Activated T-helper 17 cell treated with anti-CD3 and anti-CD28 coated beads, Interleukin-2, amount 50 U/mL, for 72 hours (primary cell): ENCODE data around the gene CDCP1. TPM values are rescaled to one million over a fixed set of nuclear protein-coding genes. Genes with fewer than 3 reads are reported as not detected.

Experiments used
- ATAC-seq: fragments of 150-1000 bp; cut with Tn5 transposase; replicated peaks from 2 replicates; pipeline ENCODE4 v1.10.0; 2021; ENCODE audit warnings: mild to moderate bottlenecking, moderate library complexity
- H3K27ac Mint-ChIP-seq: one replicate; pipeline ENCODE4 v1.8.0; 2022; ENCODE audit warnings: mixed read lengths
- H3K27me3 Mint-ChIP-seq: one replicate; pipeline ENCODE4 v1.8.0; 2022; ENCODE audit warnings: mixed read lengths
- H3K36me3 Mint-ChIP-seq: one replicate; pipeline ENCODE4 v1.8.0; 2022; ENCODE audit warnings: low read depth, mild to moderate bottlenecking, mixed read lengths
- H3K4me1 Mint-ChIP-seq: one replicate; pipeline ENCODE4 v1.8.0; 2022; ENCODE audit warnings: mixed read lengths
- H3K4me3 Mint-ChIP-seq: one replicate; pipeline ENCODE4 v1.8.0; 2022; ENCODE audit warnings: mild to moderate bottlenecking, mixed read lengths
- H3K9me3 Mint-ChIP-seq: one replicate; pipeline ENCODE4 v1.8.0; 2022; ENCODE audit warnings: mixed read lengths
- total RNA-seq, 2 donors: library from RNA; stranded (reverse); gene quantifications; one replicate each; pipeline ENCODE4 v1.2.3, GENCODE V29; 2022

The CDCP1 gene
- total RNA-seq, 2 donors from 2014 or later = 0.17 to 0.53 TPM

DNA sequence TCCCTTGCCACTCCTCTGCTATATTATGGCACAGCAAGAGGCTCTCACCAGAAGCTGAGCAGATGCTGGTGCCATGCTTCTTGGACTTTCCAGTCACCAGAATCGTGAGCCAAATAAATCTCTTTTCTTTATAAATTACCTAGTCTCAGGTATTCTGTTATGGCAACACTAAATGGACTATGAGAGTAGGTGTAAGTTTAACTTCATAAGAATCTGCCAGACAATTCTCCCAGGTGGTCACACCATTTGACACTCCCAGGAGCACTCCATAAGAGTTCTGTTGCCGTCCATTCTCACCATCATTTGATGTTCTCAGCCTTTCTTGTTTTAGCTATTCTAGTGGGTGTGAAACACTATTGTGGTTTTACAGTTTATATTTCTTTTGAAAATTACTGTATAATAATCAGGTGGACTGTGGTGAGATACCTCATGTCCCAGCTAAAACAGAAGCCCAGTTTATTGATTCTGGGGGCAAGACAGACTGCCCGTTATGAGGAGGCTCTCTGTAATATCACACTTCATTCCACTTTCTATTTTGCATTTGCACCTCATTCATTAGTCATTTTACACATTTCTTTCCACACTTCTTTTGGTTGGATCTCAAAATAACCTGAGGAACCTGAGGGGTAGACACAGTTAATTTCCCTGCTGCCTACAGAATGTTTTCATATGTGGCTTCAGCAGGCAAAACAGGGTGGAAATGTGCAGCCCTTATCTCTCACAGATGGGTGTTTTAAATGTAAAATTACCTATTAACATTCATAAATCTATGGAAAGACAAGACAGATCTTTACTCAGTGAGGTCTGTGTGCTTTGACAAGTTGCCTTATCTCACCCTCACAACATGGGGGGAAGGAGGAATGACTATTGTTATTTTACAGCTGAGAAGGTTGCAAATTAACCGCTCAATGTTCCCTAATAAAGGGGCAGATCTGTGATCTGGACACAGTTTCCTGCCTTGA is 42.1 kb downstream of the CDCP1 start:
- ATAC-seq = no peak
- Mint-ChIP-seq H3K27ac (no peak overlapping the region), H3K4me1 (peaks cover 27% of the 10 kb centered on the region), H3K36me3 (no peaks in the 10 kb centered on the region), H3K27me3 (peaks cover 21% of the 10 kb centered on the region), H3K9me3 (no peaks in the 10 kb centered on the region), H3K4me3 (peak overlapping the region; percentile 39)

DNA sequence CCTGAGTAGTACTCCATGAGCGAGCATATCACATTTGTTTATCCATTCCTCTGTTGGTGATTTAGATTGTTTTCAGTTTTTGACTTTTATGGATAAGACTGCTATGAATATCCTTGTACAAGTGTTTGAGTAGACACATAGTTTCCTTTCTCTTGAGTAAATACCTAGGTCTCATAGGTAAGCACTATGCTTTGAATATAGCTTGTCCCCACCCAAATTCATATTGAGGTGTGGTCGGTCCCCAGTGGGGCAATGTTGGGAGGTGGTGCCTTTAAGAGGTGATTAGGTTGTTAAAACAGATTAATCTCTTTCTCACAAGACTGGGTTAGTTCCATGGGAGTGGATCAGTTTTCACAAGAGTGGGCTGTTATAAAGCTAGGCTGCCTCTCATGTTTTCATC is 42.8 kb downstream of the CDCP1 start:
- Mint-ChIP-seq H3K27me3 (peaks cover 26% of the 10 kb centered on the region), H3K27ac (no peak overlapping the region), H3K36me3 (no peaks in the 10 kb centered on the region), H3K4me1 (peaks cover 27% of the 10 kb centered on the region), H3K4me3 (no peak overlapping the region), H3K9me3 (no peaks in the 10 kb centered on the region)
- no peak for ATAC-seq

DNA sequence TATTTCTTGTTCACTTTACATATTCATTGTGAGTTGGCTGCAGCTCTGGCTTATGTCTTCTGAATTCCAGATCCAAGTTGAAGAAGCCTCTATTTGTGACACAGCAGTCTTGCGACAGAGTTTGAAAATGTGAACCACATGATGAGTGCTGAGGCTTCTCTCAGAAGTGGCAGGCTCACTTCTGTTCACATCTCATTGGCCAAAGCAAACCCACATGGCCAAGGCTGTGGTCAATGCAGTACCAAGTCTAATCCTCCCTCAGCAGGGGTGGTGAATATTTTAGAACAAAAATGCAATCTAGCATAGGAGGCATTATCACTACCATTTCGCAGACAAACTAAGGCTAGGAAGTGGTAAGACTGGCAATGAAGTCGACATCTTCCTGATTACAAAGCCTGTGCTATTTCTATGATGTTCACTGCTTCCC is 45.2 kb downstream of the CDCP1 start:
- no peaks in the 10 kb centered on the region for H3K36me3 Mint-ChIP-seq
- peaks cover 35% of the 10 kb centered on the region for H3K27me3 Mint-ChIP-seq
- no peak overlapping the region for H3K4me3 Mint-ChIP-seq
- H3K27ac Mint-ChIP-seq = no peak overlapping the region
- H3K4me1 Mint-ChIP-seq = peaks cover 17% of the 10 kb centered on the region
- ATAC-seq = no peak
- H3K9me3 Mint-ChIP-seq = no peaks in the 10 kb centered on the region

- Mint-ChIP-seq H3K4me3 (no peak overlapping the region), H3K9me3 (no peaks in the 10 kb centered on the region), H3K27ac (no peak overlapping the region), H3K36me3 (no peaks in the 10 kb centered on the region), H3K27me3 (peaks cover 49% of the 10 kb centered on the region), H3K4me1 (peaks cover 4% of the 10 kb centered on the region)
- ATAC-seq = no peak
These were observed 47.9 kb downstream of the CDCP1 start for GRCh38 chr3:45098310-45098709.

DNA sequence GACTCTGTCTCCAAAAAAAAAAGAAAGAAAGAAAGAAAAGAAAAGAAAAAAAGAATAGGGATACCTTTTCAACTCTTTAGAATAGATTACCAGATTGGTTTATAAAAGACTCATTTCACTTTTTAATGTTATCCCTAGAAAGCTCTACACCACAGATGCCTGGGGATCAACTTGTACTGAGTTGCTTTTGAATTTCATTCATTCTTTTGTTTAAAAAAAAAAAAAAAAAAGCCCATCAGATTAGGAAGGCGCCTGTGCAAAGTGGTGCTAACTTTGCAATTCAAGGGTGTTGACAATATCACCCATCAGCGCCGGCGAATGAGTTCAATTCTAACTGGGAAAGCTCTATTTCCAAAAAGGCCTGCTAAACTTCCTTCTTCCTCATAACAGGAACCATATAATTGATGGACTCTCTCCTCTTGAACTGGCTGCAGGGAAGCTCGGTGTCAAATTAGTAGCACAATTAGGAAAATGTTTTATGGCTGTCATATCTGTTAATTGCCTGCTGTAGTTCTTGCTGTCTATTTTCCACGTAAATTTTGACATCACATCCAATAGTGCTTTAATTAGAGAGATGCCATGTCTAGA is 48.8 kb downstream of the CDCP1 start:
- Mint-ChIP-seq H3K9me3 (no peaks in the 10 kb centered on the region), H3K27ac (no peak overlapping the region), H3K36me3 (no peaks in the 10 kb centered on the region), H3K27me3 (peaks cover 50% of the 10 kb centered on the region), H3K4me3 (no peak overlapping the region), H3K4me1 (peaks cover 4% of the 10 kb centered on the region)
- no peak for ATAC-seq

DNA sequence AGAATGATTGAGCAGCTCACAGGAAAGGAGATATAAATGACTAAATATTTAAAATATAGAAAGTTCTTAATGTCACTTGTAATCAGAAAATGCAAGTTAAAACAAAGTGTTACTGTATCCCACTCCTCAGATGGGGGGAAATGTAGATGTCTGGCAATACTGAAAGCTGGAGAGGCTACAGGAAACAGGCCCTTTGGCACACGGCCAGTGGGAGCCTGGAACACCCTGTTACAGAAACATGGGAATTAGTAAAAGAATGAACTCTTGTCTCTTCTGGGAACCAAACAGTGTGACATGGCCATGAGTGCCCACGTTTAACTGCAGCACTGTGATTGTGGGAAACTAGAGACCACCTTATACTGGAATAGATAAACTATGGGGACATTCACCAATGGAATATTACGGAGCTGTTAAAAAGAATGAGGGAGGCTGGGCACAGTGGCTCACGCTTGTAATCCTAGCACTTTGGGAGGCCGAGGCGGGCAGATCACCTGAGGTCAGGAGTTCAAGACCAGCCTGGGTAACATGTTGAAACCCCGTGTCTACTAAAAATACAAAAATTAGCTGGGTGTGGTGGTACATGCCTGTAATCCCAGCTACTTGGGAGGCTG is 50.2 kb downstream of the CDCP1 start:
- Mint-ChIP-seq H3K27ac (no peak overlapping the region), H3K4me3 (no peak overlapping the region), H3K36me3 (no peaks in the 10 kb centered on the region), H3K27me3 (peaks cover 50% of the 10 kb centered on the region), H3K9me3 (no peaks in the 10 kb centered on the region), H3K4me1 (peaks cover 4% of the 10 kb centered on the region)
- ATAC-seq = no peak

GRCh38 chr3:45093176-45093575 is 53.0 kb downstream of the CDCP1 start:
- no peaks in the 10 kb centered on the region for H3K36me3 Mint-ChIP-seq
- H3K4me1 Mint-ChIP-seq = peaks cover 4% of the 10 kb centered on the region
- no peak for ATAC-seq
- H3K27me3 Mint-ChIP-seq = peaks cover 31% of the 10 kb centered on the region
- no peak overlapping the region for H3K27ac Mint-ChIP-seq
- no peak overlapping the region for H3K4me3 Mint-ChIP-seq
- no peaks in the 10 kb centered on the region for H3K9me3 Mint-ChIP-seq

GRCh38 chr3:45092132-45093031 is 53.8 kb downstream of the CDCP1 start:
- no peaks in the 10 kb centered on the region for H3K36me3 Mint-ChIP-seq
- no peaks in the 10 kb centered on the region for H3K9me3 Mint-ChIP-seq
- H3K4me3 Mint-ChIP-seq = no peak overlapping the region
- ATAC-seq = no peak
- H3K4me1 Mint-ChIP-seq = peaks cover 4% of the 10 kb centered on the region
- no peak overlapping the region for H3K27ac Mint-ChIP-seq
- peaks cover 25% of the 10 kb centered on the region for H3K27me3 Mint-ChIP-seq

DNA sequence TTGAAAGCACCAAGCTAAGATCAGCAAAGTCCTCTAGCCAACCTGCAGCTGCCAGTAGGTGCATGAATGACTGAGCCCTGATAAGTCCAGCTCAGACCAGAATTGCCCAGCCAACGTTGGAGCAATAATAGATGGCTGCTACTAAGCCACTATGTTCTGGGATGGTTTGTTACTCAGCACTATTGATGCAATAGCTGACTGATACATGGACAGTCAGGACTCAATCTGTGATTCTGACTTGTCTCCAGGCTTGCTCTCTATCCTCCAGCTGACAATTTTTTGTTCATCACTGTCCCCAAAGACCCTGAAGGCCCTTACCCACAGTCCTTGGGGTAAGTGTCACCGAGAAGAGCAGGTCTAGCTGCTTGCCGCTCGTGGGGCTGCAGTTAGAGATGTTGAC is 55.3 kb downstream of the CDCP1 start:
- Mint-ChIP-seq H3K4me3 (no peak overlapping the region), H3K27ac (no peak overlapping the region), H3K27me3 (peaks cover 21% of the 10 kb centered on the region), H3K9me3 (no peaks in the 10 kb centered on the region), H3K36me3 (no peaks in the 10 kb centered on the region), H3K4me1 (peaks cover 4% of the 10 kb centered on the region)
- no peak for ATAC-seq

DNA sequence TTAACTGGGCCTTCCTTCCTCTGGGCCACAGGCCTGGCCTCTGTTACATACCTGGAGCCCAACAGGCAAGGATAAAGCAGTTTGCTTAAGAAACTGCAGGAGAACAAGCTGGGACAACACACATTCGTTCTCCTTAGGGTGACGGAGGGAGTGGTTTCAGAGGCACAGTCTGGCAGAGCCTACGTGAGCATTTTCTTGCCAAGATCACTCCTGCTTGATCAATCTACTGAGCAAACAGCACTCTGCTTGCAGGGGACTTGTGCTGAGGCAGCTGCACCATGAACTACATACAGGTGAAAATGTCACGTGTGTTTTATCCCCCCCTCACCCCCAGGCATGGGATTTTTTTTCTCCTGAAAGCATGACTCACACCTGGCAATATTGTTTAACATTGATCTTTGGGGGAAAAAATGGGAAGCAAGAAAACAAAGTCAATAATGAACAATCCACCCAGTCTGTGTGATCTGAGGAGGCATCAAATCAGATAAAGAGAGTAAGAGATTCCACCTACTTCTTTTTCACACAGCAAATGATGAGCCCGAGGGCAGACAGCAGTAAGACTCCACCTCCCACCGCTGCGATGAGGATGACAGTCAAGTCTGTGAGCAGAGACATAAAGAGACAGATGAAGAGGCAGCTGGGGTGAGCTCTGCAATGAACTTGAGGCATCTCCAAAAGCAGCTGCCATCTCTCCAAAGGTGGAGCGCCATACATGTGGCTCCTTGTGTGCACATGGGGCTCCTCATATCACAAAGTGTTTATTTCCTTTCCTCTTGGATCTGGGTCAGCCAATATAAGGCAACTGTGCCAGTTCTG is 57.4 kb downstream of the CDCP1 start:
- H3K4me1 Mint-ChIP-seq = no peaks in the 10 kb centered on the region
- no peaks in the 10 kb centered on the region for H3K9me3 Mint-ChIP-seq

DNA sequence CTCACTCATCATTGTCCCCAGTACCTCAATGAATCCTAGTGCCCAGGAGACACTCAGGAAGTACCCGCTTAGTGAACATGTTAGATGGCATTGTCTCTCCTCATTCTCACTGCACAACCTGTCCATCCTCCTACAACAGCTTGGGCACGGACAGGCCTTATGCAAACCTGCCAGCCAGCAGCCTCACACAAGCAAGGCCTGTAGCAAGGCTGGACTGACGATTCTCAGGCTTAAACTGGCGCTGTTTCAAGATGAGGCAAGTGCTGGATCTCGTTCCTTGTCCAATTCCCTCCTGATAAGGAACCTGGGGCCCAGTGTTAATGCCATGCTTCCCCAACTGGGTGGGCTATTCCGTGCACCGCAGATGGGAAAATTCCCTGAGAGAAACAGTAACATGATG is 59.0 kb downstream of the CDCP1 start:
- Mint-ChIP-seq H3K27me3 (no peaks in the 10 kb centered on the region), H3K9me3 (no peaks in the 10 kb centered on the region), H3K4me1 (no peaks in the 10 kb centered on the region), H3K36me3 (no peaks in the 10 kb centered on the region), H3K27ac (no peak overlapping the region), H3K4me3 (no peak overlapping the region)
- no peak for ATAC-seq

More for the DNA sequence above, 57.4 kb downstream of the CDCP1 start:
- ATAC-seq = no peak
- H3K27ac Mint-ChIP-seq = no peak overlapping the region
- H3K36me3 Mint-ChIP-seq = no peaks in the 10 kb centered on the region
- no peak overlapping the region for H3K4me3 Mint-ChIP-seq
- H3K27me3 Mint-ChIP-seq = peaks cover 6% of the 10 kb centered on the region

DNA sequence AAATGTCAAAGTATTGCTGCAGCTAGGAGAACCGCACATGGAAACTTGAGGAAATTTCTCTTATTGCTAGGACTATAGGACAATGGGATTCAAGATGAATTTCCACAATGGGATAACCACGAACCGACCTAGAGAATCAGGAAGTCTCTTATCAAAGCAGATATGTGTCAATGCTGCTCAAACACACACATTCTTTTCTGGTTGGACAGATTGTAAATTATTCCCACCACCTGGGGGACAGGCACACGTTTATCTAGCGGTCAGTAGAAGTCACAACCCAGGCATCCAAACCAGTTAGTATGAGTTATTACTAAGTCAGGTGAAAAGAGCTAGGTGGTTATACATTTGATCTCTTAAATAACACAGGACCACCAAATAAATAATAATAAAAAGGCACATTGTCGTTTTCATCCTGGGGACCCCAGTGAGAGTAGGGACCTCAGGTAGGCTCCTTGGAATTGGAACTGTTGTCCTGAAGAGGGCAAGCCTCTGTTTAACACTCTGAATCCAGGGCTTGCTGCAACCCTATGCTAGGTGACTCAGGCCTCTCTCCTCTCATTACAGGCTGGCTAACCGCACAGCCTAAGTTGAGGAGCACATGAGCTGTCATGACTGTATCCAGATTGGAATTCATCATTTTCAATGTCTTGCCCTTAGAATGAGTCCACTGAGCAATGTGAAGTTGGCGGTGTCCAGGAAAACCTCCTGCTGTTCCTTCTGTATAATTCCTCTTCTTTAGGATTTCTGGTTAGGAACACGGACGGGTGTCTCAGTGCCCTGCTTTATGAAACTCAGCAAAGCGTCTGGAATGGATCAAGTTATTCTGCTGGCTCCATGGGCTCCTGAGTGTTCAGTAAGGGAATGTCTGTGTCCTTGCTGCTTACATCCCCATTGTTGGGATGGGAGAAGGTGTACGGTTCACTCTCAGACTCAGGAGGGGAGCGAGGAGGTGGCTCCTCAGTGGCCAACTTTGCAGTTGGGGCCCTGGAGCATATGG is 61.1 kb downstream of the CDCP1 start:
- Mint-ChIP-seq H3K9me3 (no peaks in the 10 kb centered on the region), H3K4me3 (no peak overlapping the region)

More for the DNA sequence above, 61.1 kb downstream of the CDCP1 start:
- no peaks in the 10 kb centered on the region for H3K27me3 Mint-ChIP-seq
- no peak overlapping the region for H3K27ac Mint-ChIP-seq
- no peaks in the 10 kb centered on the region for H3K4me1 Mint-ChIP-seq
- no peak for ATAC-seq
- no peaks in the 10 kb centered on the region for H3K36me3 Mint-ChIP-seq
